Suprapubic skin (tissue), 4 donors: ENCODE measurements around the gene B3GALT4.

Experiments
- POLR2A ChIP-seq, 2 donors: fragments of 450-650 bp; IDR thresholded peaks; one replicate each; pipeline ENCODE4 v1.6.1; 2017; ENCODE audit warnings: antibody characterized with exemption in 2 of 2, mild to moderate bottlenecking in 2 of 2, moderate library complexity in 2 of 2
- POLR2AphosphoS5 ChIP-seq, 3 donors: sonication (generic); formaldehyde crosslinking; IDR thresholded peaks; one replicate each; pipeline ENCODE4 v1.6.1; 2017; ENCODE audit warnings: antibody characterized with exemption in 3 of 3
- TF ChIP-seq, protein P1 (sequence below), 2 donors: fragments of 200-600 bp in 1 of 2; fragments of 450-650 bp in 1 of 2; sonication (generic) in 1 of 2; IDR thresholded peaks; one replicate each; pipeline ENCODE4 v1.5.1; 2016 to 2019; ENCODE audit warnings: antibody characterized with exemption in 2 of 2, mild to moderate bottlenecking in 1 of 2, moderate library complexity in 1 of 2

DNA sequence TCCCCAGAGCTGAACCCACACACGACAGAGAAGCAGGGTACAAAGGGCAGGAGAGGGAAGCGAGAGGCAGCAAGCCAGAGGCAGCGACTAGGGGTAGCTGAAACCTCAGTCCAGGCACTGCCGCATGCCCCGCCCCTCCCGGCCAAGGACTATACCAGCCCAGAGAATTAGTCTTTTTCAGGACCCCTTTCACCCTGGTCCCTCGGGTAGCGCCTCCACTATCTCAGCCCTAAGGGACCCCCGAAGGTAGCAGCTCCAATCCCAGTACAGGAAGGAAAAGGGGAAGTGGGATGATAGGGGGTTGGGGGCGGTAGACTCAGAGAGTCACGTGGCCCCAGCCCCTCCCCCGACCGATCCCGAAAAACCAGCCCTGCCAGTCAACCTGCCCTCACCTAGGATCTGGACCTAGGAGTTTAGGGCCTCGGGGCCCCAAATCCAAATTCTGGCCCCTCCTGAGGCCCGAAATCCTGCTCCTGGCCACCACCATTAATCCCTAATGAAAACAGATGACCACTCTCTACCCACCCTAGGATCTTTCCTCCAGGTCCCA, 20.6 kb downstream of the B3GALT4 start:
- TF ChIP-seq POLR2A (IDR thresholded peaks at IDR 0.05), result no peak
- TF ChIP-seq, protein P1, sequence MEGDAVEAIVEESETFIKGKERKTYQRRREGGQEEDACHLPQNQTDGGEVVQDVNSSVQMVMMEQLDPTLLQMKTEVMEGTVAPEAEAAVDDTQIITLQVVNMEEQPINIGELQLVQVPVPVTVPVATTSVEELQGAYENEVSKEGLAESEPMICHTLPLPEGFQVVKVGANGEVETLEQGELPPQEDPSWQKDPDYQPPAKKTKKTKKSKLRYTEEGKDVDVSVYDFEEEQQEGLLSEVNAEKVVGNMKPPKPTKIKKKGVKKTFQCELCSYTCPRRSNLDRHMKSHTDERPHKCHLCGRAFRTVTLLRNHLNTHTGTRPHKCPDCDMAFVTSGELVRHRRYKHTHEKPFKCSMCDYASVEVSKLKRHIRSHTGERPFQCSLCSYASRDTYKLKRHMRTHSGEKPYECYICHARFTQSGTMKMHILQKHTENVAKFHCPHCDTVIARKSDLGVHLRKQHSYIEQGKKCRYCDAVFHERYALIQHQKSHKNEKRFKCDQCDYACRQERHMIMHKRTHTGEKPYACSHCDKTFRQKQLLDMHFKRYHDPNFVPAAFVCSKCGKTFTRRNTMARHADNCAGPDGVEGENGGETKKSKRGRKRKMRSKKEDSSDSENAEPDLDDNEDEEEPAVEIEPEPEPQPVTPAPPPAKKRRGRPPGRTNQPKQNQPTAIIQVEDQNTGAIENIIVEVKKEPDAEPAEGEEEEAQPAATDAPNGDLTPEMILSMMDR (IDR thresholded peaks at IDR 0.05), result no peak
- TF ChIP-seq POLR2AphosphoS5 (IDR thresholded peaks at IDR 0.05), result no peak
